Measurements from ENCODE around the gene SLC26A8. TPM values are rescaled to one million over a fixed set of nuclear protein-coding genes. Genes with fewer than 3 reads are reported as not detected.
A peak's percentile ranks its signal among the peaks of the same experiment; 100 is the strongest.

SLC26A8 gene
- polyA plus RNA-seq, 1 donor from 2014 or later: not detected

DNA sequence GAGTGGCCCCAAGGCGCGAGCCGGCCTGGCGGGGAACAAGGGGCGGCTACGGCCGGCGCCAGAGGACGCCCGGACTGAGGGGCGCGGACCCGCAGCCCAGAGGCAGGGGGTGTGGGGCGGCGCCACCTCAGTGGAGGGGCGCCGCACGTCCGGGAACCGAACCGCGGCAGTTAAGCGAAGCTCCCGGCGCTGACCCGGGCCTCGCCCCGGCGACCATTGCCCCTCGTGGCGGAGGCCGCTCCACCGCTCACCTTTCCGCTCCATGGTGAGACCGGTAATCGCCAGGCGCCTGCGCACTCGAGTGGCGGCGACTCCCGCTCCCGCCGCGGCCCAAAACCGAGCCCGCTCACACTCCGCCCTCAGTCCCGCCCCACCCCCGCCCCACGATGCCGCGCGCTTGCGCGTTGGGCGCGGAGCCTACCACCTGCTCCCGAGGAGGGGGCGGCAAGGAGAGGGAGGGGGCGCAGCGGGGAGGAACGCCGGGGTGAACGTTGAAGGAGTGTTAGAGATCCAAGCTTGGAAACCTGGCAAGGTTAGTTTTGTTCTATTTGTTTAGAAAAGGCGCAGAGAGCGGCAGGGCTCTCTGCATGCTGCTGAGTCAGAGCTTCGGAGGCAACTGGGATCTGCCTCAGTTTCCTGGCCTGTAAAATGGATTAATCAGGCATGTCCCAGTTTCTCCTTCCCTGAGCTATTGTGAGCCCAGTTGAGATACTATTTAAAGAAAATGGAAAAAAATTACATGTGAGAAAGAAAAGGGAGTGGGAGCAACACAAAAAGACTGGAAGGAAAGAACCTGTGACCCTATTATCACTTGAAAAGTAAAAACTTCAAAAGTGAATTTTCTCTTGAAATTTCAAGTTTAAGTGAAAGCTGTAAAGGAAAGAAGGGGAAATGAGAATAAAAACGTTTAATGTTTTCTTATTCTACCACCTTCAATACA, 103.4 kb downstream of the SLC26A8 start, which contains the start of gene SRPK1:
Gene SRPK1, minus strand, starts transcription at position 306 of the 940 bp plus-strand sequence. Its CDS starts 42 bp downstream, at position 264.
- H4K20me1 ChIP-seq (ENCODE audit: insufficient read depth): no peaks in the 10 kb centered on the region
- H2AFZ ChIP-seq (ENCODE audit: low read depth, low read length): peak within 1 kb of the TSS; percentile 25
- no peaks in the 10 kb centered on the region for H3K36me3 ChIP-seq (ENCODE audit: insufficient read depth, low read length)
- no peaks in the 10 kb centered on the region for H3F3A ChIP-seq (ENCODE audit: insufficient read depth, low read length, poor library complexity, severe bottlenecking)
- H3K27me3 ChIP-seq (ENCODE audit: insufficient read depth, low read depth, low read length): no peaks in the 10 kb centered on the region
- H3K4me3 ChIP-seq (ENCODE audit: low read length): peak within 1 kb of the TSS; percentile 74
- no peaks in the 10 kb centered on the region for H3K9me2 ChIP-seq (ENCODE audit: insufficient read depth, low read length)
- H3K27ac ChIP-seq (ENCODE audit: low read length): peak within 1 kb of the TSS; percentile 11
- no peak for TF ChIP-seq EZH2 (IDR thresholded peaks at IDR 0.05; ENCODE audit: borderline replicate concordance, insufficient read depth, low read length, poor library complexity, severe bottlenecking)
- TF ChIP-seq MXI1 (conservative IDR thresholded peaks at IDR 0.05; ENCODE audit: poor library complexity, severe bottlenecking): no peak
- TF ChIP-seq TAF1 (IDR thresholded peaks at IDR 0.05; ENCODE audit: low read depth): peak; percentile 52
- no peak for TF ChIP-seq REST (IDR thresholded peaks at IDR 0.05; ENCODE audit: borderline replicate concordance)
- no peak for TF ChIP-seq RAD21 (conservative IDR thresholded peaks at IDR 0.05)
- TF ChIP-seq EP300 (conservative IDR thresholded peaks at IDR 0.05; ENCODE audit: poor library complexity, severe bottlenecking): peak; percentile 22
- TF ChIP-seq SMC3 (conservative IDR thresholded peaks at IDR 0.05; ENCODE audit: poor library complexity): no peak
- TF ChIP-seq, protein P1, sequence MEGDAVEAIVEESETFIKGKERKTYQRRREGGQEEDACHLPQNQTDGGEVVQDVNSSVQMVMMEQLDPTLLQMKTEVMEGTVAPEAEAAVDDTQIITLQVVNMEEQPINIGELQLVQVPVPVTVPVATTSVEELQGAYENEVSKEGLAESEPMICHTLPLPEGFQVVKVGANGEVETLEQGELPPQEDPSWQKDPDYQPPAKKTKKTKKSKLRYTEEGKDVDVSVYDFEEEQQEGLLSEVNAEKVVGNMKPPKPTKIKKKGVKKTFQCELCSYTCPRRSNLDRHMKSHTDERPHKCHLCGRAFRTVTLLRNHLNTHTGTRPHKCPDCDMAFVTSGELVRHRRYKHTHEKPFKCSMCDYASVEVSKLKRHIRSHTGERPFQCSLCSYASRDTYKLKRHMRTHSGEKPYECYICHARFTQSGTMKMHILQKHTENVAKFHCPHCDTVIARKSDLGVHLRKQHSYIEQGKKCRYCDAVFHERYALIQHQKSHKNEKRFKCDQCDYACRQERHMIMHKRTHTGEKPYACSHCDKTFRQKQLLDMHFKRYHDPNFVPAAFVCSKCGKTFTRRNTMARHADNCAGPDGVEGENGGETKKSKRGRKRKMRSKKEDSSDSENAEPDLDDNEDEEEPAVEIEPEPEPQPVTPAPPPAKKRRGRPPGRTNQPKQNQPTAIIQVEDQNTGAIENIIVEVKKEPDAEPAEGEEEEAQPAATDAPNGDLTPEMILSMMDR (IDR thresholded peaks at IDR 0.05; ENCODE audit: poor library complexity, severe bottlenecking): no peak
- TF ChIP-seq POLR2AphosphoS5 (IDR thresholded peaks at IDR 0.05): peak; percentile 87
- peaks cover 37% of the 10 kb centered on the region for H3K79me2 ChIP-seq (replicated peaks; ENCODE audit: insufficient read depth, low read length)
- H3K9ac ChIP-seq (ENCODE audit: low read length): peak within 1 kb of the TSS; percentile 71
- H3K4me2 ChIP-seq (ENCODE audit: low read length): peak within 1 kb of the TSS; percentile 74
- H3K9me3 ChIP-seq (ENCODE audit: low read length): no peaks in the 10 kb centered on the region

- peaks cover 41% of the 10 kb centered on the region for H3K79me2 ChIP-seq (replicated peaks; ENCODE audit: insufficient read depth, low read length)
- peak overlapping the region; percentile 11 for H3K27ac ChIP-seq (ENCODE audit: low read length)
These were observed 104.4 kb downstream of the SLC26A8 start for GRCh38 chr6:35919827-35920751.

More at GRCh38 chr6:35919827-35920751, 104.4 kb downstream of the SLC26A8 start:
- TF ChIP-seq REST (IDR thresholded peaks at IDR 0.05; ENCODE audit: borderline replicate concordance) (no peak), MXI1 (conservative IDR thresholded peaks at IDR 0.05; ENCODE audit: poor library complexity, severe bottlenecking) (peak; percentile 90)
- Histone ChIP-seq H3K36me3 (ENCODE audit: insufficient read depth, low read length) (no peaks in the 10 kb centered on the region), H3F3A (ENCODE audit: insufficient read depth, low read length, poor library complexity, severe bottlenecking) (no peaks in the 10 kb centered on the region), H3K9me2 (ENCODE audit: insufficient read depth, low read length) (no peaks in the 10 kb centered on the region), H3K4me2 (ENCODE audit: low read length) (peak overlapping the region; percentile 69), H2AFZ (ENCODE audit: low read depth, low read length) (no peak overlapping the region), H3K4me3 (ENCODE audit: low read length) (peak overlapping the region; percentile 74), H3K9me3 (ENCODE audit: low read length) (no peaks in the 10 kb centered on the region), H3K27me3 (ENCODE audit: insufficient read depth, low read depth, low read length) (no peaks in the 10 kb centered on the region), H4K20me1 (ENCODE audit: insufficient read depth) (no peaks in the 10 kb centered on the region), H3K9ac (ENCODE audit: low read length) (peak overlapping the region; percentile 71)
